HepG2 (cell line): ENCODE data around the gene LIN28A. TPM values are rescaled to one million over a fixed set of nuclear protein-coding genes. Genes with fewer than 3 reads are reported as not detected.

Source experiments
- ATAC-seq: fragments of 200-7000 bp; cut with Tn5 transposase; 3 replicates; pipeline ENCODE4 v1.9.1; 2020; ENCODE audit warnings: mild to moderate bottlenecking, moderate library complexity
- BruUV-seq: library from RNA; stranded (reverse); fragments of 400-500 nt; replicated peaks from 2 replicates; lab custom pipeline; 2021; lab: Mats Ljungman, UMichigan
- CTCF ChIA-PET: fragments of 300-600 bp; formaldehyde crosslinking; extraction: SDS; loops from one replicate; lab custom pipeline; 2021; ENCODE audit warnings: low total read pairs, inconsistent platforms, low intra/inter-chr PET ratio; lab: Yijun Ruan, JAX
- POLR2A ChIA-PET: fragments of 350-600 bp; sonication (Branson Sonifier 250); formaldehyde crosslinking; loops from one replicate; lab custom pipeline; 2020; ENCODE audit warnings: antibody characterized with exemption, inconsistent platforms; lab: Yijun Ruan, JAX
- DNase-seq: peaks from one replicate; pipeline ENCODE4 v3.0.0-alpha.2; 2015; ENCODE audit warnings: low spot score
- FAIRE-seq: peaks from 3 replicates; lab custom pipeline; 2011; peaks lifted over from hg19 to GRCh38; lab: Jason Lieb, UNC
- H2AFZ ChIP-seq: one replicate; pipeline ENCODE4 v1.6.1; 2011; ENCODE audit warnings: low read length, inconsistent platforms
- H3K27ac ChIP-seq: fragments of 300-600 bp; 3 replicates; pipeline ENCODE4 v1.8.0; 2011; ENCODE audit warnings: mixed run types, mild to moderate bottlenecking, mixed read lengths, low read length, inconsistent platforms; ENCODE audit not compliant: insufficient read depth; ENCODE audit errors: extremely low read length
- H3K27me3 ChIP-seq, 2 experiments: fragments of 200-600 bp in 1 of 2; 2 replicates in 1 of 2; 3 replicates in 1 of 2; pipeline versions ENCODE4 v1.6.0 to v1.8.0; 2011; ENCODE audit warnings: low read length in 2 of 2, mild to moderate bottlenecking in 2 of 2, moderate library complexity in 2 of 2, inconsistent platforms in 1 of 2; ENCODE audit not compliant: insufficient read depth in 2 of 2, control insufficient read depth in 1 of 2
- H3K36me3 ChIP-seq, 2 experiments: fragments of 200-600 bp in 1 of 2; replicated peaks in 1 of 2; 2 replicates in 1 of 2; 3 replicates in 1 of 2; pipeline versions ENCODE4 v1.5.1 to v1.8.0; 2011; ENCODE audit warnings: low read length in 2 of 2, inconsistent platforms in 1 of 2; ENCODE audit not compliant: insufficient read depth in 2 of 2, control insufficient read depth in 1 of 2
- H3K4me1 ChIP-seq: 2 replicates; pipeline ENCODE4 v1.5.1; 2012; ENCODE audit warnings: low read length, inconsistent platforms; ENCODE audit not compliant: insufficient read depth
- H3K4me2 ChIP-seq: 2 replicates; pipeline ENCODE4 v1.6.0; 2011; ENCODE audit warnings: low read depth, low read length, inconsistent platforms
- H3K4me3 ChIP-seq, 3 experiments: fragments of 200-600 bp in 1 of 3; sonication (generic), shearing (Covaris generic) in 1 of 3; replicated peaks in 1 of 3; 2 replicates each; pipeline ENCODE4 v1.5.1; 2011 to 2016; ENCODE audit warnings: low read length in 3 of 3, inconsistent platforms in 2 of 3, low read depth in 2 of 3, mild to moderate bottlenecking in 2 of 3, control low read depth in 1 of 3, mixed read lengths in 1 of 3; ENCODE audit not compliant: insufficient read depth in 1 of 3
- H3K79me2 ChIP-seq: one replicate; pipeline ENCODE4 v1.6.1; 2011; ENCODE audit warnings: low read length, inconsistent platforms; ENCODE audit not compliant: insufficient read depth
- H3K9ac ChIP-seq: 2 replicates; pipeline ENCODE4 v1.6.0; 2011; ENCODE audit warnings: mild to moderate bottlenecking, low read depth, low read length, inconsistent platforms; ENCODE audit not compliant: insufficient read depth
- H3K9me3 ChIP-seq: 2 replicates; pipeline ENCODE4 v1.5.1; 2012; ENCODE audit warnings: mild to moderate bottlenecking, low read length
- H4K20me1 ChIP-seq: 2 replicates; pipeline ENCODE4 v1.6.0; 2011; ENCODE audit warnings: inconsistent platforms, mild to moderate bottlenecking, low read length, moderate library complexity; ENCODE audit not compliant: insufficient read depth
- ARNT2 ChIP-seq: sonication (generic); formaldehyde crosslinking; IDR thresholded peaks from 2 replicates; pipeline ENCODE4 v1.8.0; 2022; ENCODE audit warnings: mild to moderate bottlenecking, low read depth, missing genetic modification reagents, moderate library complexity
- ARNTL ChIP-seq: sonication (generic); formaldehyde crosslinking; IDR thresholded peaks from 2 replicates; pipeline ENCODE4 v1.4.0; 2020; ENCODE audit warnings: mild to moderate bottlenecking, missing genetic modification reagents
- ELK4 ChIP-seq: sonication (generic); formaldehyde crosslinking; IDR thresholded peaks from 2 replicates; pipeline ENCODE4 v1.9.0; 2021; ENCODE audit warnings: missing genetic modification reagents, borderline replicate concordance
- GATA4 ChIP-seq: sonication (generic); IDR thresholded peaks from 2 replicates; pipeline ENCODE4 v1.6.1; 2016; ENCODE audit warnings: antibody characterized with exemption, low read depth, borderline replicate concordance
- HMG20A ChIP-seq: IDR thresholded peaks from 2 replicates; pipeline ENCODE4 v1.6.1; 2016; ENCODE audit warnings: borderline replicate concordance
- HMGXB4 ChIP-seq, 2 experiments: sonication (generic) in 1 of 2; formaldehyde crosslinking in 1 of 2; IDR thresholded peaks; 2 replicates each; pipeline versions ENCODE4 v1.4.0 to v1.6.1; 2018 to 2020; ENCODE audit warnings: missing genetic modification reagents in 2 of 2, borderline replicate concordance in 1 of 2, low read depth in 1 of 2, mild to moderate bottlenecking in 1 of 2, missing biosample characterization in 1 of 2
- KAT7 ChIP-seq: IDR thresholded peaks from 2 replicates; pipeline ENCODE4 v1.6.1; 2018; ENCODE audit warnings: borderline replicate concordance, missing compliant biosample characterization
- MXI1 ChIP-seq: IDR thresholded peaks from 3 replicates; pipeline ENCODE4 v1.6.1; 2012; ENCODE audit warnings: low read depth, low read length, inconsistent platforms, borderline replicate concordance
- NCOA1 ChIP-seq: sonication (generic); formaldehyde crosslinking; IDR thresholded peaks from 2 replicates; pipeline ENCODE4 v1.9.0; 2021; ENCODE audit warnings: missing genetic modification reagents
- NCOA5 ChIP-seq: sonication (generic); formaldehyde crosslinking; IDR thresholded peaks from 2 replicates; pipeline ENCODE4 v1.4.0; 2020; ENCODE audit warnings: missing genetic modification reagents
- POGK ChIP-seq: sonication (generic); formaldehyde crosslinking; conservative IDR thresholded peaks from 2 replicates; pipeline ENCODE4 v1.8.0; 2022; ENCODE audit warnings: mild to moderate bottlenecking, moderate library complexity, missing genetic modification reagents
- SCMH1 ChIP-seq: sonication (generic); formaldehyde crosslinking; IDR thresholded peaks from 2 replicates; pipeline ENCODE4 v1.9.0; 2021; ENCODE audit warnings: missing genetic modification reagents, mild to moderate bottlenecking, borderline replicate concordance
- TFE3 ChIP-seq: IDR thresholded peaks from 2 replicates; pipeline ENCODE4 v1.6.1; 2016
- ZGPAT ChIP-seq: IDR thresholded peaks from 2 replicates; pipeline ENCODE4 v1.6.1; 2016; ENCODE audit warnings: mild to moderate bottlenecking
- ZNF205 ChIP-seq: IDR thresholded peaks from 2 replicates; pipeline ENCODE4 v1.6.1; 2018; ENCODE audit warnings: missing biosample characterization, missing genetic modification reagents
- ZNF513 ChIP-seq: sonication (generic); formaldehyde crosslinking; conservative IDR thresholded peaks from 2 replicates; pipeline ENCODE4 v1.5.0; 2020; ENCODE audit warnings: missing genetic modification reagents
- WGBS: methylation state at CpG from one replicate; pipeline ENCODE4 v1.1.6; 2017; ENCODE audit warnings: low lambda C conversion rate; 5-methylcytosine and 5-hydroxymethylcytosine counted together
- in situ Hi-C: cut with HindIII; loops from 2 replicates; pipeline ENCODE4 v1.10.0; 2017; ENCODE audit warnings: low pct_unique_long_range_greater_than_20kb; ENCODE audit not compliant: extremely low pct_ligation_motif_present
- intact Hi-C: fragments of 100-400 bp; cut with micrococcal nuclease; formaldehyde crosslinking; loops from one replicate; pipeline ENCODE4 v1.10.0; 2022; ENCODE audit not compliant: unreplicated experiment
- polyA plus RNA-seq, 8 experiments: library from polyadenylated mRNA; depleted of rRNA in 3 of 8; stranded (reverse) in 7 of 8; unstranded in 1 of 8; fragments of >200 nt; fragmentation: Illumina TruSeq in 4 of 8; extraction: Trizol in 4 of 8; gene quantifications; 2 replicates each; pipeline versions ENCODE4 v1.2.1 to v1.2.3, GENCODE V29; 2011 to 2016; ENCODE audit warnings: low read depth in 4 of 8, missing spikeins in 1 of 8, mixed read lengths in 1 of 8; ENCODE audit not compliant: insufficient read depth in 1 of 8
- total RNA-seq, 5 experiments: library from RNA; depleted of rRNA; stranded (reverse); fragments of >200 nt; fragmentation: Illumina TruSeq; extraction: Trizol; gene quantifications; 2 replicates each; pipeline ENCODE4 v1.2.3, GENCODE V29; 2016; ENCODE audit warnings: low read depth in 1 of 5

Gene LIN28A
- total and polyA plus RNA-seq, 2 of the 13 experiments (the other 11 are each of a cell fraction or from before 2014, with no cell fraction given), result not detected

- Histone ChIP-seq H3K4me3 (no peak overlapping the region), H3K27me3 (peaks cover 0 to 4% of the 10 kb centered on the region in 2 experiments; a peak in 1 of 5 replicates), H3K36me3 (peaks cover 2 to 4% of the 10 kb centered on the region in 2 experiments; a peak in 1 of 5 replicates), H3K9me3 (no peaks in the 10 kb centered on the region), H3K4me2 (no peak overlapping the region), H3K79me2 (peaks cover 11% of the 10 kb centered on the region), H4K20me1 (no peaks in the 10 kb centered on the region), H3K9ac (no peak overlapping the region), H3K4me1 (peaks cover 25% of the 10 kb centered on the region), H2AFZ (no peak overlapping the region), H3K27ac (no peak overlapping the region)
- ChIA-PET CTCF (no interaction called here), POLR2A (no interaction called here)
- in situ Hi-C loops, result no loop called here
- intact Hi-C loops, result no loop called here
- BruUV-seq, result TSS peak; percentile 46
- no peak for DNase-seq
- 93% methylated on average over 2 of the region's 2 CpGs for WGBS
- ATAC-seq, result no peak
- no peak for FAIRE-seq
- TF ChIP-seq NCOA5 (CRISPR knock-in tag) (no peak), HMGXB4 (CRISPR knock-in tag; IDR thresholded peaks at IDR 0.05; ENCODE audit: borderline replicate concordance in 1 of 2, low read depth in 1 of 2) (no peak), ARNT2 (CRISPR knock-in tag) (no peak), ZNF205 (CRISPR knock-in tag) (no peak), POGK (CRISPR knock-in tag) (no peak), KAT7 (CRISPR knock-in tag) (no peak), ELK4 (CRISPR knock-in tag) (no peak), ARNTL (CRISPR knock-in tag) (no peak), SCMH1 (CRISPR knock-in tag) (no peak), ZNF513 (CRISPR knock-in tag) (no peak), NCOA1 (CRISPR knock-in tag) (no peak), HMG20A (CRISPR knock-in tag) (no peak), ZGPAT (CRISPR knock-in tag) (no peak), GATA4 (no peak), TFE3 (CRISPR knock-in tag) (no peak), MXI1 (no peak)
Measured at GRCh38 chr1:26429721-26430120, 19.1 kb downstream of the LIN28A start.
